NAMALWA (cell line): ENCODE results near the gene HSDL2.
"Not testable (repeated sequence)": the region's sequence is repeated elsewhere in the genome, so short reads cannot be mapped to it uniquely, and the experiment has no call there.

Source experiments
- DNase-seq: peaks from one replicate; pipeline ENCODE4 v3.0.0-alpha.2; 2015; ENCODE audit warnings: low spot score

HSDL2 gene

GRCh38 chr9:112396872-112397271 lies 17.0 kb downstream of the HSDL2 start:
- DNase-seq, result no peak

- DNase-seq, result no peak
Observed at GRCh38 chr9:112401175-112401815, 21.4 kb downstream of the HSDL2 start.

DNA sequence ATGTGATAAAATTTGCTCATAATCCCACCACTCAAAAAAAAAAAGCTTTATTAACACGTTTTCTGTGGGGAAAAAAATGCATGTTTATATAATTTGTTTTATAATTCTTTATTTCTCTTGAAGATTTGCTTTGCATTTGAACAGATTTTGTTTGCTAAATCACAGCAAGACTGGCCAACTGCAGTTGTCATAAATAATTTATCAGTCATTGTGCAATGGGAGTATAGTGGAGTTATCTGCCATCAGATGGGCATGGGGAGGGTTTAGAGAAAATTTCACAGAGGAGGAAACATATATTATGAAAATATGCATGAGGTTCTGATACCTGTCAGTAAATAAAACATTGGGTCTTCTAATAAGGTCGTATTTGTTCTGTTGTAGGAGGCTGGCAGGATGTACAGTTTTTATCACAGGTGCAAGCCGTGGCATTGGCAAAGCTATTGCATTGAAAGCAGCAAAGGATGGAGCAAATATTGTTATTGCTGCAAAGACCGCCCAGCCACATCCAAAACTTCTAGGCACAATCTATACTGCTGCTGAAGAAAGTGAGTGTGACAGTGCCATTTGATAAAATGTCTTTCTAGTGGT lies 23.8 kb downstream of the HSDL2 start:
- DNase-seq, result no peak

- no peak for DNase-seq
Observed at GRCh38 chr9:112404508-112404932, 24.6 kb downstream of the HSDL2 start.

DNA sequence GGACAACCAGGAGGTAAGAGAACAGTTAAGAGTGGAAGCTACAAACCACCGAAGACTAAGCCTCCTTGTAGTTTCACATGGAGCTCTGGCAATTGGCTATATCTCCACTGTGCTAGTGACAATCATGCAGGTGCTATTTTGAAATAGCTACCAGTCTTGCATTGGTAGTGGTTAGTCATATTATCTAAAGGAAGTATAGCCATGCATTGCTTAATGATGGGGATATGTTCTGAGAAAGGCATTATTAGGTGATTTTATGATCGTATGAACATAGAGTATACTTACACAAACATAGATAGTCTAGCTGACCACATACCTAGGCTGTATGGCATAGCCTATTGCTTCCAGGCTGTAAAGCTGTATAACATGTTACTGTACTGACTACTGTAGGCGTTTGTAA lies 28.4 kb downstream of the HSDL2 start:
- no peak for DNase-seq

- DNase-seq, result no peak
Observed at GRCh38 chr9:112408819-112409218, 28.9 kb downstream of the HSDL2 start.

GRCh38 chr9:112409758-112410157 lies 29.9 kb downstream of the HSDL2 start:
- no peak for DNase-seq

- DNase-seq, result no peak
Observed at GRCh38 chr9:112411626-112412027, 31.7 kb downstream of the HSDL2 start.

DNA sequence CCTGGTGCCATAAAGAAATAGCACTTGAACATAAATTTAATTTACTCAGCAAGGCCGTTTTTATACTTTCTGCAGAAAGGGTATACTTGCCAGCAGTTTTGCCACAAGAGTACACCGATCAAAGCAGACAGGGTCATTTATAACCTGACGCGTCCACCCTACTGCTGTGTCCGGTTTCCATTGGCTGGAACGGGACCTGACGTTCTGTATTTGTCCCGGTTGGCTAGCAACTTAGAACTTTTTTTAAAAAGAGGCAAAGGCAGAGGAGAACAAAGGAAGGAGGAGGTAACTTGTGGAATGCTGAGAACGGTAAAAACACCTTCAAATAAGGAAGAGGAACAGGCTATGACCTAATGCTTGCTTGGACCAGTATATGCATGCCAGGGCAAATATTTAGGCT lies 33.8 kb downstream of the HSDL2 start:
- DNase-seq, result not testable (repeated sequence)

GRCh38 chr9:112420208-112420607 lies 40.3 kb downstream of the HSDL2 start:
- no peak for DNase-seq

GRCh38 chr9:112421771-112422222 lies 41.9 kb downstream of the HSDL2 start:
- no peak for DNase-seq

DNA sequence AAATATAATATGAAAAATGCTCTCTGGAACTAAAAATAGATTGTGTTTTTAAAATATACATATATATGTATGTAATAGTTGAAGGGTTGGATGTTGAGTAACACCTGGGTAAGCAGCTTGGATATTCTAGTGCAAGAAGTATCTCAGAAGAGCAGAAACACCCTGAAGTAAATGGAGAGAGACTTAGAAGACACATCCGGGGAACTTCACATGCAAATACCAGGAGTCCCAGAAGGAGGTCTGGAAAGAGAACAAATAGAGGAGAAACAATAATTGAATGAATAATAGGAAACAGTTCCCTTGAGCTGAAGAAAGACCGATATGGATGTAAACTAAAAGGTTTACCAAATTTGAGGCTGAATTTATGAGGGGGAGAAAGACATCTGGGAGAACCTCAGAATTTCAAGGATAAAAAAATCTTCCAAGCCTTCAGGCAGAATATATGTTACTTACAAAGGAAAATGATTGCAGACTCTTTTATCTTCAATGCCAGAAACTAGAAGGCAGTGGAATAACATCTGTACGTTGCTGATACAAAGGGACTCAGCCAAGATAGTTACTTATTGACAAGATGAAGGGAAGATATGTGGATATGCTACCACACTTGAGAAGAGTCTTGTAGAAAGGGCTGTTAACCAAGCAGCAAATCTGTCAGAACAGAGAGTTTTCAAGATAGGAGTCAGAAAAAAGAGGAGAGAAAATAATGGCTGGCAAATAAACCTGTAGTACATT lies 42.7 kb downstream of the HSDL2 start:
- DNase-seq, result no peak

DNA sequence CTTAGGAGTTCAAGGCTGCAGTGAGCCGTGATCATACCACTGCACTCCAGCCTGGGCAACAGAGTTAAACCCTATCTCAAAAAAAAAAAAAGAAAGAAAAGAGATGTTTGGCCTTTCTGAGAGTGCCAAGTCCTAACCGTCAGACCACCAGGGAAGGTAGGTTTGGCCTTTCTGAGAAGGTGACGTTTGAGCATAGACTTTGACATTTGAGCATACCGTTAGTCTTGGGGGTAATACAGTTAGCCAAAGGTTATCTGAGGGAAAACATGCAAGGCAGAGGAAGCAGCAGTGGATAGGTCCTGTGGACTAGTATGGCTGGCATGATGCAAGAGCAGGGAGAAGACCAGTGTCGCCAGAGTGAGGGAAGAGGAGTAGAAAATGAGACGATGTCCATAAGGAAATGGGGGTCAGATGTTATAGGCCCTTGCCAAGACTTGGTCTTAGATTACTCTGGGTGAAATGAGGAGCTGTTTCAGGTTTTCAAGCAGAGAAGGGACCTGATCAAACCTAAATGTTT lies 50.2 kb downstream of the HSDL2 start:
- DNase-seq, result no peak

DNA sequence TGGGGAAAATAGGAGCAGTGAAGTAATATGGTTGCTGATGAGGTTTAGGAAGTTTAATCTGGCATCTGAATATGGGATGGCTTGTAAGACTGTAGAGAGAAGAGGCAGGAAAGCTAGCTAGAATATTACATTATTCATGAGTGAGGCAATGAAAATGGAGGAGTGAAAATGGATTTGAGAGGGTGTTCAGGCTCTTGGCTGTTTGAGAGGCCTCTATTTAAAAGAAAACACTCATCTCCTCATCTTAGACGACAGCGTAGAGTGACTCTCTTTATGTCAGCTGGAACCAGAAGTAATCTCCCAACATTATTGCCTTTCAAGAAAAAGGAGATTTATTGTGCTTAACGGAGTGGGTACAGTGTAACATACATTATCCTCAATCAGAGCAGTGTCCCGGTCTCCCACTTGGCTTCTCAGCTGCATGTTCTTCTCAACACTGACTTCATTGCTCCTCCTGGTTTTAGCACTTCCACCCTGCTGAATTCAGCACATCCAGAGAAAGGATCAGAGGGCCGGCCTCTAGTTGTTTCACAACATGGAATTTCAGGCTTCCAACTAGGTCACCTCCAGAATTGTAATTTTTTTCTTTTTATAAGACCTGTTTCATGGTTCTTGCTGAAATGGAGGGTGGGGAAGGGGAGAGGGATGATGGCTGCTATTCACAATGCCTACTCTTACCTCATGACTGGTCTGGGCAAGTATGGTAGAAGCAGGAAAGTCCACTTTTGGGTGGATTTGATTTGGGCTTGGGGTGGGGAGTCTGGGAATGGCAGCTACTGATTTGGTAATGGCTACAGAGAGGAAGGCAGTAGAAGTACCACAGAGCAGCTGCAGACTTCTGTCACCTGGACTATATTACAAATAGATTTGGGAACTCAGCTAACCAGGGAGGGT lies 53.8 kb downstream of the HSDL2 start:
- DNase-seq, result no peak

DNA sequence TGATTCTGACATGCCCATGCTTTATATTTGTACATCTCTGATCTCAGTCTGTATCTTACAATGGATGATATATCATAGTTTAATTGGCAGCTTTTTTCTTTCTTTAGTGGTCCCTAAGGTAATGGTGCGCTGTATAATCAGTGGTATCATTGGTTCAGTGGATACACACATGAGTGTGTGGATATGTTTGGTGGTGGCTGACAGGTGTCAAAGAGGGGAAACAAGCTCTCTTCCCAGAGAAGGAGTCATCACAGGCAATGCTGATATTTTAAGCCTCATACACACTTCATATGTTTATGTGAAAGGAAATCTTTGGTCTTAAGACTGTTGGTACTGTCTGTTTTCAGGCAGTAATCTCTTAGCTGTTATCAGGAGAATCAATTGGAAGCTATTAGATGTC lies 54.6 kb downstream of the HSDL2 start:
- no peak for DNase-seq

GRCh38 chr9:112437406-112437805 lies 57.5 kb downstream of the HSDL2 start:
- DNase-seq, result no peak

DNA sequence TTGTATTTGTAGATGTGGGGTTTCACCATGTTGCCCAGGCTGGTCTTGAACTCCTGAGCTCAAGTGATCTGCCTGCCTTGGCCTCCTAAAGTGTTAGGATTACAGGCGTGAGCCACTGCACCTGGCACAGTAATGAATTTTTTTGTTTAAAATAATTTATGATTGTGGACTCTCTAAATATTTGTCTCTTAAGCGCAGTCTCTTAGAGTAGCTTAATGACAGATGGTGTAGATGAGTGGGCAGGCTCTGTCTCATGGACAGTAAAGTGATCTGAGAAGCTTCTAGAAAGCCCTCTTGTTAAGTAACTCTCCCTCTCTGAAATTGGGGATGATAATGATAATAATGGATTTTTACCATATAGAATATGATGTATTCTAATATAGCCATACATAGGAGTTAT lies 59.3 kb downstream of the HSDL2 start:
- no peak for DNase-seq

DNA sequence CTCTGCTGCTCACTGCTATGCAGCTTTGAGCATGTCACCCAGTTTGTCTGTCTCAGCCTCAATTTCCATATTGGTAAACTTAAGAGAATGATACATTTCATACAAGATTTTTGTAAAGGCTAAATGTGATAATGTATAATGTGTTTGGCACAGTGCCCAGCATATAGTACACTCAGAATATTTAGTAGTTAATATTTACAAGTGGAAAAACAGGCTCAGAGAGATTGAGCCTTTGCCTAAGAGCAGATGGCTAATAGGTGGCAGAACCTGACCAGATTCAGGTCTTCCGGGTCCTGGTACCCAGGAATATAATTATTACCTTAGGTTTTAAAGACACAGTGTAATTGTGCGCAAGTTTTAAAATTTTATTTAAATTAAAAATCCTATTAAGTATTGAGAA lies 59.9 kb downstream of the HSDL2 start:
- no peak for DNase-seq

GRCh38 chr9:112443200-112443599 lies 63.3 kb downstream of the HSDL2 start:
- peak; percentile 53 for DNase-seq

DNA sequence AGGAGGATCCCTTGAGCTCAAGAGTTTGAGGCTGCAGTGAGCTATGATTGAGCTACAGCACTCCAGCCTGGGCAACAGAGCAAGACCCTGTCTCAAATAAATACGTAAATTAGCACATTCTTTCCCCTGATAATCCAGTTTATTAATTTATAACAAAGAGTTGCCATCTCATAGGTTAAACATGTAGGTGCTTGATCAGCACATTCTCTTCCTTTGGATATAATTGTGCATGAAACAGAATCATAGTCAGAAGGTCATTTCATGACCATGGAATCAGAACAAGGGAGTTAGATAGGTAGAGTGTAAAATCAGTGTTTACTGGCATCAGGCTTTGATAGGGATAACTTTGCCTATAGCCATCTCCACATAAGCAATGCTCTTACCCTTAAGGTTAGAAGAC lies 63.7 kb downstream of the HSDL2 start:
- no peak for DNase-seq

DNA sequence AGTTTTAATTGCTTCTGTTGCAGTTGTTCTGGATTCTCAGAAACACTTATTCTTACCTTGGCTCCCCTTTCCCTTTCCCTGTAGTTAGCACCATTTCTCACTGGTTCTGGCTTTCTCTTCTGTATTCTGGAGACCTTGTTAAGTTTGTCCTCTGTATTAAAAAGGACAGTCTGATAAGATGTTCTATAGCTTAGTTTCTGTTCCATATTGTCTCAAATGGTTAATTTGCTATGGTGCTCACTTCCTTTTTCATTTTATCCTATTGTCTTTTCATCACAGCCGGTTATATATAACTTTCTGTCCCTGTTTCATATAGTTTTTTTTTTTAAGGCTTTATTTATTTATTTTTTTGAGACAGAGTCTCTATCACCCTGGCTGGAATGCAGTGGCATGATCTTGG lies 65.3 kb downstream of the HSDL2 start:
- DNase-seq, result no peak

- DNase-seq, result no peak
Observed at GRCh38 chr9:112446080-112446479, 66.2 kb downstream of the HSDL2 start.
